ENCODE results near the gene IPPK.

- no peak for TF ChIP-seq CTCF (IDR thresholded peaks at IDR 0.05)
- no peak for TF ChIP-seq POLR2A (IDR thresholded peaks at IDR 0.05)
- TF ChIP-seq EP300 (IDR thresholded peaks at IDR 0.05): no peak
These were observed 24.9 kb downstream of the IPPK start for GRCh38 chr9:92645041-92645440.

Measured in tibial nerve (tissue), 4 donors.